NB4 (cell line): ENCODE results near the gene CARD19.

Experiments used
- DNase-seq: peaks from one replicate; pipeline ENCODE4 v3.0.0; 2010; ENCODE audit warnings: low read depth
- H3K4me3 ChIP-seq: one replicate; pipeline ENCODE4 v1.5.1; 2011; ENCODE audit warnings: mild to moderate bottlenecking, low read depth, low read length, moderate library complexity
- MYC ChIP-seq: IDR thresholded peaks from 2 replicates; pipeline ENCODE4 v1.6.1; 2011; ENCODE audit warnings: low read depth, low read length
- POLR2A ChIP-seq: IDR thresholded peaks from 2 replicates; pipeline ENCODE4 v1.6.1; 2011; ENCODE audit warnings: mild to moderate bottlenecking; ENCODE audit not compliant: insufficient read length; ENCODE audit errors: extremely low read depth
- TF ChIP-seq, protein P1 (sequence below): IDR thresholded peaks from 2 replicates; pipeline ENCODE4 v1.6.1; 2011; ENCODE audit warnings: low read depth, low read length
- TF ChIP-seq, protein P2 (sequence below): IDR thresholded peaks from one replicate; pipeline ENCODE4 v1.5.1; 2012; ENCODE audit warnings: low read depth, low read length

Gene CARD19, protein sequence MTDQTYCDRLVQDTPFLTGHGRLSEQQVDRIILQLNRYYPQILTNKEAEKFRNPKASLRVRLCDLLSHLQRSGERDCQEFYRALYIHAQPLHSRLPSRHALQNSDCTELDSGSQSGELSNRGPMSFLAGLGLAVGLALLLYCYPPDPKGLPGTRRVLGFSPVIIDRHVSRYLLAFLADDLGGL

DNA sequence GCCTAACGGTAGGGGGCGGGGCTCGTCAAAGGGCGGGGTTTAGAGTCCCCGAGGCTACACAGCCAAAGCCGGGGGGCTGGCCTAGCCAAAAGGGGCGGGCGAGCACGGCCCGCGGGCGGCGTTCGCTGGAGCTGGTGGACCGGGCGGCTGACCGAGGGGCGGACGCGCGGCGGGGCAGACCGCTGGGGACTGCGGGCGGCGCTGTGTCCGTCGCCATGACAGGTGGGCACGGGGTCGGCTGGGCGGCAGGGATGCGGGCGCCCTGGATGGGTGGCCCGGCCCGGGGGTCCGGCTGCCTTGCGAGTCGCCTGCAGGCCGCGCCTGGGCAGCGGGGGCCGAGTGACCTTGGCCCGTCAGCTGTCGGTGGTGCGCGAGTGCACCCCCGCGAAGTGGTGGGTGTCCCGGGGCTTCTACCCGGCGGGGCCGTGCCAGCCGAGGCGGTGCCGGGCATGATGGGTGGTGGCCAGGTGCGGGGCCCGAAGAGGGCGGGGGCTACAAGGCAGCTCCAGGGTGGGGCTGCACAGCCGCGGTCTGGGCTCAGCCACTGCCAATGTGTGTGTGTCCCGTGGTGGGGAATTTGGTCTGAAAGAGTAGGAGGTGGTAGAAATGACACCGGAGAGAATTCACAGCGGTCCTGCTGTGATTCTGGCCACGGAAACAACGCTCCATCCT is at the start of gene CARD19:
TSS of gene CARD19 (plus strand) at position 87 of the 672 bp plus-strand sequence. CDS start at position 216, 129 bp downstream.
- H3K4me3 ChIP-seq, result peak within 1 kb of the TSS; percentile 73
- TF ChIP-seq POLR2A (peak; percentile 50), MYC (no peak)
- peak; percentile 48 for DNase-seq

DNA sequence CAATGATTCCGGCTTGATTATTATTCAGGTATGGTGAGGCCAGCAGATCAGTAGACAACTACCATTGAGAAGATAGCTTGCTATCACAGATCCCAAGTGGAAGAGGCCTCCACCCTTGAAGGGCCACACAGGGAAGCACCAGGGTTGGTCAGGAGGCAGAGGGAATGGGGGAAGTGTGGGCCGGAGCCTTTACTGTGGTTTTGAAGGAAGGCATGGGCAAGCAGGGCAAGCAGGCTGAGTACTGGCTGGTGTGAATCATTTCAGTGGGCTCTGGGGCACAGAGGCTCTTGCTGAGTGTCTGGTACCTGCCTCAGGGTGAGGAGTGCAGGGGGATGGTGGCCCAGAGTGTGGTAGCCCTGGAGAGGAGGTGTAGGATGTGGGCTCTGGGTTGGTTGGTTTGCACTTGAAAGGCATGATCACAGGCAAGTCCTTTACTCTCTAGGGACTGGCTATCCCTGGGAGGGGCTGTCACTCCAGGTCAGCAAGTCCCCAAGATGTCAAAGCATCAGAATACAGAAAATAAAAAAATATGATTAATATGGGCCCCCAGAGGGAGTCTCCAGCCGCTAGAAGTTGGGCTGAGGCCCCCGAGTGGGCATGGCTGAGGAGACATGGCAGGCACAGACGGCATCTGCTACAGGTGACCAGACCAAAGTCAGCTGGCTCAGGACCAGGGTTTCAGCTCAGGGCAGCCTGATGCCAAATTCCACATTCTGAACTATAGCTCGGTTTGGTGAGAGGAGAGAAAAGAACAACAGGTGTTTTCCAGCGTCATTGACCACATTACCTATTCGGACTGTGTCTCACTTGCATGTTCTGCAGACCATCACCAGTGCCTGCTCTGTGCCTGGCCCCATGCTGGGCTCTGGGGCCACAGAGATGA is 47.2 kb upstream of the CARD19 start:
- no peak overlapping the region for H3K4me3 ChIP-seq
- DNase-seq, result no peak
- TF ChIP-seq, protein P1, sequence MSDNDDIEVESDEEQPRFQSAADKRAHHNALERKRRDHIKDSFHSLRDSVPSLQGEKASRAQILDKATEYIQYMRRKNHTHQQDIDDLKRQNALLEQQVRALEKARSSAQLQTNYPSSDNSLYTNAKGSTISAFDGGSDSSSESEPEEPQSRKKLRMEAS, result no peak
- TF ChIP-seq MYC (no peak), POLR2A (no peak)
- TF ChIP-seq, protein P2, sequence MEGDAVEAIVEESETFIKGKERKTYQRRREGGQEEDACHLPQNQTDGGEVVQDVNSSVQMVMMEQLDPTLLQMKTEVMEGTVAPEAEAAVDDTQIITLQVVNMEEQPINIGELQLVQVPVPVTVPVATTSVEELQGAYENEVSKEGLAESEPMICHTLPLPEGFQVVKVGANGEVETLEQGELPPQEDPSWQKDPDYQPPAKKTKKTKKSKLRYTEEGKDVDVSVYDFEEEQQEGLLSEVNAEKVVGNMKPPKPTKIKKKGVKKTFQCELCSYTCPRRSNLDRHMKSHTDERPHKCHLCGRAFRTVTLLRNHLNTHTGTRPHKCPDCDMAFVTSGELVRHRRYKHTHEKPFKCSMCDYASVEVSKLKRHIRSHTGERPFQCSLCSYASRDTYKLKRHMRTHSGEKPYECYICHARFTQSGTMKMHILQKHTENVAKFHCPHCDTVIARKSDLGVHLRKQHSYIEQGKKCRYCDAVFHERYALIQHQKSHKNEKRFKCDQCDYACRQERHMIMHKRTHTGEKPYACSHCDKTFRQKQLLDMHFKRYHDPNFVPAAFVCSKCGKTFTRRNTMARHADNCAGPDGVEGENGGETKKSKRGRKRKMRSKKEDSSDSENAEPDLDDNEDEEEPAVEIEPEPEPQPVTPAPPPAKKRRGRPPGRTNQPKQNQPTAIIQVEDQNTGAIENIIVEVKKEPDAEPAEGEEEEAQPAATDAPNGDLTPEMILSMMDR, result no peak

DNA sequence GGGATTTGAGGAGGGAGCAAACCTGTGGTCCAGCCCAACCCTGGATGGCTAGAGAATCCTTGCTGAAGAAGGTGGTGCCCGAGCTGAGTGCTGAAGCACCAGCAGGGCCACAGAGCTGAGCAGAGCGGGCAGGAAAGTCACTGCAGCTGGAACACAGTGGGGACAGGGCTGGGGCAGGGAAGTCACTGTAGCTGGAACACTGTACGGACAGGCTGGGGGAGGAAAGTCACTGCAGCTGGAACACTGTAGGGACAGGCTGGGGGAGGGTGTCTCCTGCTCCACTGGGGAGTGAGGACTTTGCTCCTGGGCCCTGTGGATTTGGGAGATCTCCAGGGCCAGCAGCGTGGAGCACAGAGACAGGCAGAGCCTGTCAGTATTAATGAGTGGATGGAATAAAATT is 46.5 kb upstream of the CARD19 start:
- TF ChIP-seq, protein P2, result no peak
- no peak for TF ChIP-seq POLR2A
- TF ChIP-seq, protein P1, result no peak
- no peak for TF ChIP-seq MYC
- H3K4me3 ChIP-seq, result no peak overlapping the region
- no peak for DNase-seq

DNA sequence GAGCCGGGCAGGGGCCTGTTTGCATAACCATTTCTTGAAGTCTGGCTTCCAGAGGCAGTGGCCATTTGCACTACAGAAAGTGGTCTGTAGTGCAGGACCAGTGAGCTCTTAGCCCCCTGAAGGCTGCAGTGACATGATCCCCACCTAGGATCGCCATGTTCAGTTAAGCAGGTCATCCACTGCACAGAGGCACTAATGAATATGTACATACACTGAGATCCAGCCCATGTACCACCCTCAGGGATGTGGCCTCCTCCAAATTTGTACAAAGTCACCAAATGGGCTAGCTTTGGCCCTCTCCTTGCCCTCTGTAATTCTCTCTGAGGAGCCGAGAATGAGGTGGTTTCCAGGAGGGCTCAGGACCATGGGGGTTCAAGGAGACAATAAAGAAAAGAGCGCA is 45.8 kb upstream of the CARD19 start:
- TF ChIP-seq, protein P1, result no peak
- TF ChIP-seq MYC (no peak), POLR2A (no peak)
- TF ChIP-seq, protein P2, result no peak

DNA sequence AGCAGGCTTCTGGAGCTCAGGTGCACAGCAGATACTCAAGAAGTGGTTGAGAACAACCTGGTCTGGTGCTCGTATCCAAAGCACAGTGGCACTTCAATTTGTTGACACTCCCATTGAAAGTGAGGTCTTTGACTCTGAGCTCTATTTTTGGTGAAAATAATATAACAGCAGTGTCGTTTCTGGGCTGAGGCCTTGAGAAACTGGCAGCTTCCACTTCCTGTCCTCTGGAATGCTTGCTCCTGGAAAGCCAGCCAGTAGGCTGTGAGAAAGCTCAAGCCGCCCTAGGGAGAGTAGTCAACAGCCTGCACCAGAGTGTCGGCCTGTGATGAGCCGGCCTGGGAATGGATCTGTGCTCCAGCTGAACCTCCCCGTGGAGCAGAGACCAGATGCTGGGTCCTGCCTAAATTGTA is 44.3 kb upstream of the CARD19 start:
- no peak for TF ChIP-seq POLR2A
- TF ChIP-seq, protein P1, result no peak
- TF ChIP-seq, protein P2, result no peak
- H3K4me3 ChIP-seq, result no peak overlapping the region
- no peak for DNase-seq

More for the DNA sequence above, 45.8 kb upstream of the CARD19 start:
- H3K4me3 ChIP-seq, result no peak overlapping the region
- no peak for DNase-seq

DNA sequence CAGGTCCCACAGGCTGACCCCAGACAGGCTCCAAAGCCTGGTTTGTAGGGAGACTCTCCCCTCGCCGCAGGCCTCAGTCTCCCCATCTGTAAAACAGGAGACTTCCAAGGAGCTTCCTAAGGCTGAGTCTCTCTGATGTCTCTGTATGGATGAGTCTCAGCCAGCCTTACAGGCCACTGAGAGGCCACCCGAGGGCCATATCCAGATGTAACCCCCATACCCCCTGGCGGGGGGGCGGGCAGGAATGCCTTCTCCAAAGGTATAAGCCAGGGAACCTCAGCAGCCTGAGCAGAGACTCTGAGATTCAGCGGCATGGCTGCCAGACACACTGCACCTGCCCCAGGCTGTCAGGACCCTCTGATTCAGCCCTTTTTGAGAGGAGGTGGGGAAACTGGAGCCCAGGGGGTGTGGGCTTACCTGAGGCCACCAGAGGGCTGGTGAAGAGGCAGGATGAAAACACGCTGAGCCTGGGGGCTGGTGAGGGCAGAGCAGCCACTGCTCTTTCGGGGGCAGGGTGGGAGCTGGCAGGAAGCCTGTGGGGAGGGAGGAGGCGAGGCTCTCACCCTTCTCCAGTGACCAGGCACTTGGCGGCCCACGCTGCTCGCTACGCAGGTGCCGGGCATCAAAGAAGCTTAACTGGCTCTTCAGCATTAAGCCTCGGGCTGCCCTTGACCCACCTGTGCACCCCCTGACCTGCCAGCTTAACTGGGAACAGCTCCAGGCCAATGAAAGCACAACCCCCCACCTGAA is 43.1 kb upstream of the CARD19 start:
- no peak for DNase-seq
- H3K4me3 ChIP-seq, result no peak overlapping the region
- TF ChIP-seq POLR2A, result no peak
- TF ChIP-seq, protein P1, result no peak
- TF ChIP-seq, protein P2, result no peak
